Neural cell (in vitro differentiated cells): Measurements from ENCODE around the gene IL36B.

Experiments
- CTCF ChIP-seq: fragments of 450-650 bp; IDR thresholded peaks from 2 replicates; pipeline ENCODE4 v1.5.1; 2014; ENCODE audit warnings: antibody characterized with exemption, mild to moderate bottlenecking, moderate library complexity; ENCODE audit not compliant: poor library complexity, severe bottlenecking
- EZH2 ChIP-seq: fragments of 200-600, 300-800 bp; shearing (Covaris generic), sonication (generic); IDR thresholded peaks from 2 replicates; pipeline ENCODE4 v1.6.1; 2014; ENCODE audit warnings: antibody characterized with exemption, low read length, borderline replicate concordance, mild to moderate bottlenecking; ENCODE audit not compliant: insufficient read depth, poor library complexity, severe bottlenecking

DNA sequence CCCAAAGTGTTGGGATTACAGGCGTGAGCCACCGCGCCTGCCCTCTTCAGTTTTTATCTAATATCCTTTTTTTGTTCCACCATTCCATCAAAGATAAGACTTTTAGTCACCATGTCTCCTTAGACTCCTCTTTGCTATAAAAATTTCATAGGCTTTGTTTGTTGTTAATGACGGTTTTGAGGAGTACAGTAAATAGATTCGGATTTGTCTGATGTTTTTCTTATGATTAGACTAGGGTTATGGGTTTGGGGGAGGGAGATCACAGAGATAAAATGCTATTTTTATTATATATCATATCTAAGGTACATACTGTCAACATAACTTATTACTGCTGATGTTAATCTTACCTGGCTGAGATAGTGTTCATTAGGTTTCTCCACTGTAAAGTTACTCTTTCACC, 6.2 kb downstream of the IL36B start:
- TF ChIP-seq EZH2 (no peak), CTCF (no peak)
